Osteoblast (primary cell): Measurements from ENCODE around the gene DEPDC1. TPM values are rescaled to one million over a fixed set of nuclear protein-coding genes. Genes with fewer than 3 reads are reported as not detected.

ENCODE experiments used
- DNase-seq: peaks from one replicate; pipeline ENCODE4 v3.0.0; 2011; ENCODE audit warnings: low spot score, mixed read lengths; ENCODE audit not compliant: insufficient read length; ENCODE audit errors: missing footprints
- H2AFZ ChIP-seq: 2 replicates; pipeline ENCODE4 v1.6.0; 2011; ENCODE audit warnings: mild to moderate bottlenecking, low read length
- H3K27ac ChIP-seq: 2 replicates; pipeline ENCODE4 v1.5.1; 2011; ENCODE audit warnings: mild to moderate bottlenecking, low read depth, low read length, moderate library complexity
- H3K27me3 ChIP-seq: 2 replicates; pipeline ENCODE4 v1.6.0; 2012; ENCODE audit warnings: mild to moderate bottlenecking, control low read depth, inconsistent platforms, low read length, moderate library complexity; ENCODE audit not compliant: insufficient read depth
- H3K36me3 ChIP-seq: 2 replicates; pipeline ENCODE4 v1.5.1; 2011; ENCODE audit warnings: mild to moderate bottlenecking, low read length, control low read depth, moderate library complexity; ENCODE audit not compliant: insufficient read depth
- H3K4me1 ChIP-seq: 2 replicates; pipeline ENCODE4 v1.5.1; 2011; ENCODE audit warnings: mild to moderate bottlenecking, low read length, control low read depth, moderate library complexity; ENCODE audit not compliant: insufficient read depth
- H3K4me2 ChIP-seq: 2 replicates; pipeline ENCODE4 v1.6.0; 2011; ENCODE audit warnings: mild to moderate bottlenecking, low read length; ENCODE audit not compliant: insufficient read depth
- H3K4me3 ChIP-seq: fragments of 200-600 bp; sonication (generic); 3 replicates; pipeline ENCODE4 v1.5.1; 2012; ENCODE audit warnings: mild to moderate bottlenecking, low read length, inconsistent platforms; ENCODE audit not compliant: insufficient read depth
- H3K79me2 ChIP-seq: 2 replicates; pipeline ENCODE4 v1.6.0; 2012; ENCODE audit warnings: mild to moderate bottlenecking, low read length, control low read depth, inconsistent platforms; ENCODE audit not compliant: insufficient read depth
- H3K9me3 ChIP-seq: 2 replicates; pipeline ENCODE4 v1.5.1; 2011; ENCODE audit warnings: low read depth, low read length, control low read depth
- H4K20me1 ChIP-seq: 2 replicates; pipeline ENCODE4 v1.6.0; 2012; ENCODE audit warnings: mild to moderate bottlenecking, low read length, control low read depth; ENCODE audit not compliant: insufficient read depth
- CTCF ChIP-seq: IDR thresholded peaks from 2 replicates; pipeline ENCODE4 v1.5.1; 2011; ENCODE audit warnings: mild to moderate bottlenecking, low read depth, low read length, moderate library complexity; ENCODE audit errors: extremely low read depth
- total RNA-seq: library from RNA; depleted of rRNA; stranded (reverse); fragments of >200 nt; gene quantifications from 2 replicates; pipeline ENCODE4 v1.2.3, GENCODE V29; 2012

The DEPDC1 gene, protein sequence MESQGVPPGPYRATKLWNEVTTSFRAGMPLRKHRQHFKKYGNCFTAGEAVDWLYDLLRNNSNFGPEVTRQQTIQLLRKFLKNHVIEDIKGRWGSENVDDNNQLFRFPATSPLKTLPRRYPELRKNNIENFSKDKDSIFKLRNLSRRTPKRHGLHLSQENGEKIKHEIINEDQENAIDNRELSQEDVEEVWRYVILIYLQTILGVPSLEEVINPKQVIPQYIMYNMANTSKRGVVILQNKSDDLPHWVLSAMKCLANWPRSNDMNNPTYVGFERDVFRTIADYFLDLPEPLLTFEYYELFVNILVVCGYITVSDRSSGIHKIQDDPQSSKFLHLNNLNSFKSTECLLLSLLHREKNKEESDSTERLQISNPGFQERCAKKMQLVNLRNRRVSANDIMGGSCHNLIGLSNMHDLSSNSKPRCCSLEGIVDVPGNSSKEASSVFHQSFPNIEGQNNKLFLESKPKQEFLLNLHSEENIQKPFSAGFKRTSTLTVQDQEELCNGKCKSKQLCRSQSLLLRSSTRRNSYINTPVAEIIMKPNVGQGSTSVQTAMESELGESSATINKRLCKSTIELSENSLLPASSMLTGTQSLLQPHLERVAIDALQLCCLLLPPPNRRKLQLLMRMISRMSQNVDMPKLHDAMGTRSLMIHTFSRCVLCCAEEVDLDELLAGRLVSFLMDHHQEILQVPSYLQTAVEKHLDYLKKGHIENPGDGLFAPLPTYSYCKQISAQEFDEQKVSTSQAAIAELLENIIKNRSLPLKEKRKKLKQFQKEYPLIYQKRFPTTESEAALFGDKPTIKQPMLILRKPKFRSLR
- 1.4 and 2.4 TPM in 2 replicates for total RNA-seq

DNA sequence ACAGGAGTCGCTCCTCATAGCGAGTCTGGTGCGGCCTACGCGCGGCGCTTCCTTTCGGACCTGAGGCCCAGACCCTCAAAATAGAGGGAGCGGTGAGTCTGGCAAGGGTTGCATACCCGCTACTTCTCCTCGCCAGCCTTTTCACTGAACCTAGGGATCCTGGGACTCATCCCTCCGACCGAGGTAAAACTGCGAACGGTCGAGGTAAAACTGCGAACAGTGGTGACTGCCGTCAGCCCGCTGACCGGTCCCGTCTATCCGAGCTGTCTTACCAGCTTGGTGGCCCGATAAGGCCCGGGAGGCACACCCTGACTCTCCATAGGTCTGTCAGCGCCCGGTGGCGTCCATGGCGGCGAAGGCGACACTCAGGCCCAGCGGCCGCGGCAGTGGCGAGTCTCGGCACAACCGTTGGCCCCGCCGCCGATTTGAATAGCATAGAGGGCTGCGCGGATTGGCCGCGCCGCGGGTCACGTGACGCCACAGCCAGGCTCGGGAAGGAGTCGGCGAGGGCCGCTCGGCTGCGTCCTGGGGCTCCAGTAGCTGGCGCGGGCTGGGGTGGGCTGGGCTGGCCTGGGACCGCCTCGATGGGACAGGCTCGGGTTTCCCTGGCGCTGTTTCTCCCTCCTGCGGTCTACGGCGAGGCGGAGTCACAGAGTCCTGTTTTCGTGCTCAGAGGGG lies at the start of gene DEPDC1:
DEPDC1 (minus strand) TSS at position 403 of the 678 bp plus-strand sequence; CDS start at position 320, 83 bp downstream.
- H3K4me1 ChIP-seq, result peaks cover 16% of the 10 kb centered on the region
- H3K36me3 ChIP-seq, result no peaks in the 10 kb centered on the region
- no peaks in the 10 kb centered on the region for H3K27me3 ChIP-seq
- H2AFZ ChIP-seq, result peak within 1 kb of the TSS; percentile 100
- H3K9me3 ChIP-seq, result no peaks in the 10 kb centered on the region
- H4K20me1 ChIP-seq, result no peaks in the 10 kb centered on the region
- no peak for TF ChIP-seq CTCF
- DNase-seq, result peak; percentile 97
- peaks cover 35% of the 10 kb centered on the region for H3K79me2 ChIP-seq
- peak within 1 kb of the TSS; percentile 98 for H3K4me2 ChIP-seq
- H3K27ac ChIP-seq, result peak within 1 kb of the TSS; percentile 78
- peak within 1 kb of the TSS; percentile 100 for H3K4me3 ChIP-seq

GRCh38 chr1:68544651-68545050 lies 47.8 kb upstream of the DEPDC1 start:
- Histone ChIP-seq H3K79me2 (no peaks in the 10 kb centered on the region), H3K27ac (no peak overlapping the region), H3K4me2 (no peak overlapping the region), H3K9me3 (no peaks in the 10 kb centered on the region), H3K27me3 (no peaks in the 10 kb centered on the region), H3K36me3 (no peaks in the 10 kb centered on the region), H3K4me3 (no peak overlapping the region), H4K20me1 (no peaks in the 10 kb centered on the region), H2AFZ (no peak overlapping the region), H3K4me1 (no peaks in the 10 kb centered on the region)
- DNase-seq, result no peak
- TF ChIP-seq CTCF, result no peak

- H3K9me3 ChIP-seq, result no peaks in the 10 kb centered on the region
Observed at GRCh38 chr1:68542586-68542985, 45.7 kb upstream of the DEPDC1 start.

More at GRCh38 chr1:68542586-68542985, 45.7 kb upstream of the DEPDC1 start:
- H3K79me2 ChIP-seq, result no peaks in the 10 kb centered on the region
- H3K27me3 ChIP-seq, result no peaks in the 10 kb centered on the region
- DNase-seq, result no peak
- H3K4me1 ChIP-seq, result no peaks in the 10 kb centered on the region
- H3K27ac ChIP-seq, result no peak overlapping the region
- H4K20me1 ChIP-seq, result no peaks in the 10 kb centered on the region
- no peaks in the 10 kb centered on the region for H3K36me3 ChIP-seq
- H2AFZ ChIP-seq, result no peak overlapping the region
- H3K4me2 ChIP-seq, result no peak overlapping the region
- H3K4me3 ChIP-seq, result no peak overlapping the region
- TF ChIP-seq CTCF, result no peak
